Glutamatergic neuron (in vitro differentiated cells): ENCODE results near the gene DLL1. TPM values are rescaled to one million over a fixed set of nuclear protein-coding genes. Genes with fewer than 3 reads are reported as not detected.

Source experiments
- DNase-seq: peaks from one replicate; pipeline ENCODE4 v3.0.0; 2022
- H3K27ac Mint-ChIP-seq: one replicate; pipeline ENCODE4 v1.8.0; 2020; ENCODE audit warnings: mild to moderate bottlenecking, mixed read lengths, inconsistent platforms; ENCODE audit not compliant: unreplicated experiment
- H3K27me3 Mint-ChIP-seq: one replicate; pipeline ENCODE4 v1.8.0; 2020; ENCODE audit warnings: mild to moderate bottlenecking, moderate library complexity, mixed read lengths, inconsistent platforms; ENCODE audit not compliant: unreplicated experiment
- H3K36me3 Mint-ChIP-seq: one replicate; pipeline ENCODE4 v1.8.0; 2020; ENCODE audit warnings: mild to moderate bottlenecking, mixed read lengths, inconsistent platforms; ENCODE audit not compliant: unreplicated experiment
- H3K4me1 Mint-ChIP-seq: one replicate; pipeline ENCODE4 v1.8.0; 2020; ENCODE audit warnings: mild to moderate bottlenecking, low read depth, mixed read lengths, inconsistent platforms; ENCODE audit not compliant: unreplicated experiment
- H3K4me3 Mint-ChIP-seq: one replicate; pipeline ENCODE4 v1.8.0; 2020; ENCODE audit warnings: mild to moderate bottlenecking, mixed read lengths, inconsistent platforms; ENCODE audit not compliant: unreplicated experiment
- H3K9me3 Mint-ChIP-seq: one replicate; pipeline ENCODE4 v1.8.0; 2020; ENCODE audit warnings: mild to moderate bottlenecking, moderate library complexity, mixed read lengths, inconsistent platforms; ENCODE audit not compliant: unreplicated experiment
- CTCF ChIP-seq: fragments of 200-600 bp; sonication (generic); IDR thresholded peaks from one replicate; pipeline ENCODE4 v1.5.0; 2021; ENCODE audit not compliant: partially characterized antibody, unreplicated experiment
- total RNA-seq: library from RNA; stranded (reverse); fragmentation: NEBNext Ultra II Directional; extraction: Animal tissue kit (Norgen Biotek cat#: 25700); gene quantifications from one replicate; pipeline ENCODE4 v1.2.1, GENCODE V29; 2021; ENCODE audit not compliant: unreplicated experiment

Gene DLL1
- total RNA-seq, 1 donor from 2014 or later, result 34.3 TPM

GRCh38 chr6:170279977-170280688 lies 10.7 kb downstream of the DLL1 start:
- no peak overlapping the region for H3K4me3 Mint-ChIP-seq
- no peak overlapping the region for H3K27ac Mint-ChIP-seq
- peaks cover 7% of the 10 kb centered on the region for H3K4me1 Mint-ChIP-seq
- H3K27me3 Mint-ChIP-seq, result peaks cover 5% of the 10 kb centered on the region
- no peak for TF ChIP-seq CTCF
- peaks cover 2% of the 10 kb centered on the region for H3K9me3 Mint-ChIP-seq
- no peak for DNase-seq
- no peaks in the 10 kb centered on the region for H3K36me3 Mint-ChIP-seq

GRCh38 chr6:170279426-170279825 lies 11.5 kb downstream of the DLL1 start:
- H3K27me3 Mint-ChIP-seq, result peaks cover 5% of the 10 kb centered on the region
- peaks cover 7% of the 10 kb centered on the region for H3K4me1 Mint-ChIP-seq
- TF ChIP-seq CTCF, result no peak
- no peak overlapping the region for H3K4me3 Mint-ChIP-seq
- no peak for DNase-seq
- H3K9me3 Mint-ChIP-seq, result peaks cover 2% of the 10 kb centered on the region
- H3K27ac Mint-ChIP-seq, result no peak overlapping the region
- H3K36me3 Mint-ChIP-seq, result no peaks in the 10 kb centered on the region

GRCh38 chr6:170278743-170279094 lies 12.2 kb downstream of the DLL1 start:
- Mint-ChIP-seq H3K27ac (no peak overlapping the region), H3K9me3 (no peaks in the 10 kb centered on the region), H3K4me3 (no peak overlapping the region), H3K27me3 (peaks cover 2% of the 10 kb centered on the region), H3K4me1 (peaks cover 9% of the 10 kb centered on the region), H3K36me3 (no peaks in the 10 kb centered on the region)
- no peak for TF ChIP-seq CTCF
- DNase-seq, result no peak

- Mint-ChIP-seq H3K9me3 (no peaks in the 10 kb centered on the region), H3K27me3 (peaks cover 2% of the 10 kb centered on the region), H3K4me1 (peaks cover 11% of the 10 kb centered on the region), H3K27ac (no peak overlapping the region), H3K36me3 (no peaks in the 10 kb centered on the region), H3K4me3 (no peak overlapping the region)
- no peak for TF ChIP-seq CTCF
- DNase-seq, result no peak
Measured at GRCh38 chr6:170277893-170278742, 12.8 kb downstream of the DLL1 start.

- Mint-ChIP-seq H3K27me3 (peaks cover 2% of the 10 kb centered on the region), H3K4me3 (no peak overlapping the region), H3K36me3 (no peaks in the 10 kb centered on the region), H3K4me1 (peaks cover 11% of the 10 kb centered on the region), H3K9me3 (no peaks in the 10 kb centered on the region), H3K27ac (no peak overlapping the region)
- DNase-seq, result no peak
- no peak for TF ChIP-seq CTCF
Measured at GRCh38 chr6:170276369-170277057, 14.4 kb downstream of the DLL1 start.
